HUES48 (cell line): ENCODE data around the gene HDAC4.

Experiments used
- H3K27ac ChIP-seq: one replicate; pipeline ENCODE4 v1.7.0; 2013; ENCODE audit warnings: low read depth, low read length, inconsistent platforms
- H3K27me3 ChIP-seq: 2 replicates; pipeline ENCODE4 v1.6.1; 2013; ENCODE audit warnings: mild to moderate bottlenecking, low read length; ENCODE audit not compliant: control insufficient read depth, insufficient read depth
- H3K36me3 ChIP-seq: 2 replicates; pipeline ENCODE4 v1.6.1; 2013; ENCODE audit warnings: low read length; ENCODE audit not compliant: control insufficient read depth, insufficient read depth
- H3K4me1 ChIP-seq: 2 replicates; pipeline ENCODE4 v1.6.1; 2013; ENCODE audit warnings: mild to moderate bottlenecking, low read length; ENCODE audit not compliant: control insufficient read depth, insufficient read depth
- H3K4me3 ChIP-seq: 2 replicates; pipeline ENCODE4 v1.5.1; 2013; ENCODE audit warnings: mild to moderate bottlenecking, low read depth, low read length
- H3K9ac ChIP-seq: 2 replicates; pipeline ENCODE4 v1.6.1; 2013; ENCODE audit warnings: mild to moderate bottlenecking, low read depth, low read length, moderate library complexity
- H3K9me3 ChIP-seq: 2 replicates; pipeline ENCODE4 v1.6.1; 2013; ENCODE audit warnings: low read length; ENCODE audit not compliant: control insufficient read depth, insufficient read depth

The HDAC4 gene

DNA sequence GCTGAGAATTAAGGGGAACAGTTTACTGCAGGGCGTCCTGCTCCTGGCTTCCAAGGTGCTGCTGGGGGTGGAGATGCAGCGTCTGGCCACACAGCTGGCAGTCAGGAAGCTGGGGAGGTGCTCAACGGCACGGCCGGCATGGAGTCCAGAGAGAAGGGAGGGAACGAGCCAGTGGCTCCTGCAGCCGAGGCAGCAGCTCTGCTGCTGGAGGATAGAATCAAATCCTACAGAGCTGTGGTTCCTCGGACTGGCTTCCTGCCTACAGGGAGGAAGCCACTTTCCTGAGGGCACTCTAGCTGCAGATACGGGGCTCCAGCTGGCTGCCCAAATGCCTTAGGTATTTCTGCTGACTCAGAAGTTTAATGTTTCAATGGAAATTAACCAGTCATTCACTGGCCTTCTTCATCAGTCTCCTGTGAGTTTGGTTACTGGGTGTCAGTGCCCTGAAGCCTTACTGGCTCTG, 286.7 kb downstream of the HDAC4 start:
- Histone ChIP-seq H3K4me1 (no peaks in the 10 kb centered on the region), H3K27ac (no peak overlapping the region)

DNA sequence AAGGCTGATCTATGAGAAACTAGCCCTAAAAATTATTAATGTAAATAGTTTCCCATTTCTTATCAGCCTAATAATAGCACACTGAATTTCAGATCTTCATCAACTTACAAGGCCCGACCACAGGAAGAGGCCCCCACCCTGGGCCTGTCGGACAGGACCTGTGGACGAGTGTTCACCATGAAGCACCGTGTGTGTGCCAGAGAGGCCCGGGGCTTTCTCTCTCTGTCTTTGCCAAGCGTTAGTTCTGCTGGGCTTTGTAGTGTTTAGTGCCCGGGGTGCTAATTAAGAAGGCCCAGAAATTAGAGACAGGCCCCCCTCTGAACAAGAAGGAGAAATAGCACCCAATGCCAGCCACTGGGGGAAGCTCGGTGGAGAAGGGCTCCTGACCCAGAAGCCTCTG, 287.2 kb downstream of the HDAC4 start:
- no peak overlapping the region for H3K9ac ChIP-seq
- H3K27ac ChIP-seq, result no peak overlapping the region
- H3K27me3 ChIP-seq, result no peaks in the 10 kb centered on the region
- H3K4me1 ChIP-seq, result no peaks in the 10 kb centered on the region
- no peak overlapping the region for H3K4me3 ChIP-seq
- no peaks in the 10 kb centered on the region for H3K9me3 ChIP-seq
- peaks cover 31% of the 10 kb centered on the region for H3K36me3 ChIP-seq

More for the DNA sequence above, 286.7 kb downstream of the HDAC4 start:
- no peak overlapping the region for H3K9ac ChIP-seq
- peaks cover 30% of the 10 kb centered on the region for H3K36me3 ChIP-seq
- H3K27me3 ChIP-seq, result no peaks in the 10 kb centered on the region
- H3K4me3 ChIP-seq, result no peak overlapping the region
- H3K9me3 ChIP-seq, result no peaks in the 10 kb centered on the region

DNA sequence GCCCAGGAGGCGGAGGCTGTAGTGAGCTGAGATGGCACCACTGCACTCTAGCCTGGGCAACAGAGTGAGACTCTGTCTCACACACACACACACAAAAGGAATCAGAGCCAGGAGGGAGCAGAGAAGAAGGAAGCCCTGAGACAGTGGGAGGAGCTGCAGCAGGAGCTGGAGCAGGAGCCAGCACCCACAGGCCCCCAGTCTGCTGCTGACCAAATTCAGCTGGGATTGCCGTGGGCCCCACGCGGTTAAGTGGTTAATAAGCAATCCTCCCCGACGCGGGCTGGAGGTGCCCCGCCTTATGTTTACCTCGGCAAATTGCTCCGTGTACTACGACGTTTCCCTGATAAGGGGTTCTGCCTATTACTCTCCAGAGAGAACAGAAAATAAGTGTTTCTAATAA, 287.6 kb downstream of the HDAC4 start:
- peaks cover 31% of the 10 kb centered on the region for H3K36me3 ChIP-seq
- no peaks in the 10 kb centered on the region for H3K4me1 ChIP-seq
- no peak overlapping the region for H3K4me3 ChIP-seq
- H3K27ac ChIP-seq, result no peak overlapping the region
- no peaks in the 10 kb centered on the region for H3K9me3 ChIP-seq
- no peak overlapping the region for H3K9ac ChIP-seq
- H3K27me3 ChIP-seq, result no peaks in the 10 kb centered on the region

DNA sequence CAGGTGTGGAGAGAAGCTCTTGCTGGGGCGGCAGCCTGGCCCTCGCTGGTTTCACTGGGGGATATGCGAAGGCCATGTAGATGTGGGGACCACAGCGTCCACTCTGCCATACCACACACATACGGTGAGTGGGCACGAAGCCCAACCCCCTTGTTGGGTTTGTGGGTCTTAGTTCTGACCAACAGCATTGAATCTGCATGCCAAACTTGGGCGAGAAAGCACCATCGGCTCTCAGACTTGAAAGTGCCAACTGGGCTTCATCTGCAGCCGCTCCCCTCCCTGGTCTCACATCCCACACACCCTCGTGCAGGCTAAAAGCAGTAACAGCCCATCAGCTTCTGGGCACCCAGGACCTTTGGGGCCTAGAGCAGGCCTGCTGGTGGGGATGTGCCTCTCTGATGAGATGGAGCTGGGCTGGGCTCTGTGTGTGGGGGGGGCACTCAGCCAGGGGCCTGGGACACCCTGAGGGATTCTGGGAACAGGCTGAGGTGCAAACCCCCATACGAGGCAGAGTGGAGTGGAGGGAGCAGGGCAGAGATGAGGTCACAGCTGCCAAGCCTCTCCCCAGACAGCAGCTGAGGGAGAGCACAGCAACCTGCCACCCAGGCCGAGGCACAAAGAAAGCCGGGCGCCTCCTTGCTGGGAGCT, 288.6 kb downstream of the HDAC4 start:
- H3K27me3 ChIP-seq, result no peaks in the 10 kb centered on the region
- no peaks in the 10 kb centered on the region for H3K9me3 ChIP-seq
- H3K9ac ChIP-seq, result no peak overlapping the region
- no peak overlapping the region for H3K27ac ChIP-seq
- no peaks in the 10 kb centered on the region for H3K4me1 ChIP-seq
- peaks cover 31% of the 10 kb centered on the region for H3K36me3 ChIP-seq
- no peak overlapping the region for H3K4me3 ChIP-seq

DNA sequence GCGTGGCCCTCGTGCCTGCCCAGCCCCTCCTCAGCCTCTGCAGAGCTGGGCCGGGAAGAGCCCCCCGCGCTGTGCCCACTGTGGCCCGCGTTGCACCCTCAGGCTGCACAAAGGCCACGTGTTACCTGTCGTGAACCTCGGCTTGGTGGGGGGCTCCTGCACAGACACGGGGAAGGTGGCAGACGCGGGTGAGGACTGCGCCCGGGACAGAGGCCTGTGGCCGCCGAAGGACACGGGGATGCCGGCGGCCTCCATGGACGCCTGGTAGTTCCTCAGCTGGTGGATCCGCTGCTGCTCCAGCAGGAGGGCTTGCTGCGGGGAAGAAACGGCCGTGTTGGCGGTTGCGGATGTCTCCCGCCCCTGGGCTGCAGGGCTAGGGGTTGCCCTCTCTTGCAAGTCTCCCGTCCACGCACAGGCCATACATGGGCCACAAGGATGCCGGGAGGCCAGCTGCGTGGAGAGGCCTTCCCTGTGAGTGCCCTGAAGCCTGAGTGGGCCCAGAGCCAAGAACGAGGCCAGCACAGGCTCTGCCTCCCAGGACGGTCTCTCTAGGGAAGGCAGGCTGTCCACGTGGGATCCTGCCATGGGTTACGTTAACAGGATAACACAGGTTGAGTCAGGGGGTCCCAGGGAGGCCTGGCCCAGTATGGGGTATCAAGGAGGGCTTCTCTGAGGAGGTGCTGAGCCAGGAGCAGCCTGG, 289.3 kb downstream of the HDAC4 start:
- no peaks in the 10 kb centered on the region for H3K9me3 ChIP-seq
- H3K27me3 ChIP-seq, result no peaks in the 10 kb centered on the region
- no peak overlapping the region for H3K4me3 ChIP-seq
- H3K9ac ChIP-seq, result no peak overlapping the region
- H3K4me1 ChIP-seq, result no peaks in the 10 kb centered on the region
- H3K36me3 ChIP-seq, result peaks cover 29% of the 10 kb centered on the region
- no peak overlapping the region for H3K27ac ChIP-seq

DNA sequence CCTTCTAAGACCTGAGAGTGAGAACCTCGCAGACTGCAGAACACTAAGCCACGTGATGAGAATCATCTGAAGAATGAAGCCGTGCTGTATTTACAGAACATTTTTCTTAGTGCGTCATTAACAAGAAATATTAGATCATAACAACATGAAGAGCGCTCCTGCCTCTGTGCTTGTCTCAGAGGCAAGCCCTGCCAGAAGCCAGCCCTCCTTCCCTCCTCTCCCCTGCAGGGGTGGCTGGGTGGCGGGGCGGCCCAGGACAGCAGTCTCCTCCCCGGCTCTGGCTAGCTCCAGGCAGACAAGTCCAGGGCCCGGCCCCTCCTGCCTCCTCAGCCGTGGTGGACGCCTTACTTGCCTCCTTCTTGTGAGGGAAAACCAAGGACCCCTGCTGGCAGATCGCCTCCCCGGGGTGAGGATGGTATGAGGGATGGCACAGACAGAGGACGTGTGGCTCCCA, 290.2 kb downstream of the HDAC4 start:
- H3K9ac ChIP-seq, result no peak overlapping the region
- peaks cover 31% of the 10 kb centered on the region for H3K36me3 ChIP-seq
- H3K27ac ChIP-seq, result no peak overlapping the region
- no peaks in the 10 kb centered on the region for H3K27me3 ChIP-seq
- H3K4me3 ChIP-seq, result no peak overlapping the region
- no peaks in the 10 kb centered on the region for H3K4me1 ChIP-seq
- no peaks in the 10 kb centered on the region for H3K9me3 ChIP-seq

DNA sequence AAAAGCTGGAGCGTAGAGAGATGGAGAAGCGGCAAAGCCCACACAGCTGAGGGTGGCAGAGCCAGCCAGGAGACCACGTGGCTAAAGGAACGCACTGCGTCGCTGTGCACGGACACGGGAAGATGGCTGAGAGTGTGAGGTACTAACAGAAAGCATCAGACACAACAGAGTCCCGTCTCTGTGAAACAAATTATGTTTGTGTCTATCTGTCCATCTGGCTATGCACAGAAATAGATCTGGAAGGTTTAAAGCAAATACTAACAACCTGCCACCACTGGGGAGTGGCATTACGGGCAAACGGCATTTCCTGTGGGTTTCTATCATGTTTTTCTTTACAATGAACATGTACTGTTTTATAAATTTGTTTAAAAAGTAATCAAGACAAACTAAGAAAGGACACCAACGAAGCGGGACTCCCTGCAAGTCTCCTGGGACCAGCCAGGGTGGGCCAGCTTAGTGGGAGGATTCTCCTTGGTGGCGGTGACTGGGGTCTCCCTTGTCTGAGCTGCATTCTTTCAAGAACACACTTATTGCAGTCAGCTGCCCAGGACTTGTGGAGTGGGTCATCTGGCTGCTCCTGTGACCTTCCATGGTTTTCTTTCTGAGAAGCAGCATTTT, 290.8 kb downstream of the HDAC4 start:
- no peak overlapping the region for H3K9ac ChIP-seq
- peaks cover 32% of the 10 kb centered on the region for H3K36me3 ChIP-seq
- no peaks in the 10 kb centered on the region for H3K27me3 ChIP-seq
- no peak overlapping the region for H3K27ac ChIP-seq
- H3K4me3 ChIP-seq, result no peak overlapping the region
- no peaks in the 10 kb centered on the region for H3K9me3 ChIP-seq
- no peaks in the 10 kb centered on the region for H3K4me1 ChIP-seq

DNA sequence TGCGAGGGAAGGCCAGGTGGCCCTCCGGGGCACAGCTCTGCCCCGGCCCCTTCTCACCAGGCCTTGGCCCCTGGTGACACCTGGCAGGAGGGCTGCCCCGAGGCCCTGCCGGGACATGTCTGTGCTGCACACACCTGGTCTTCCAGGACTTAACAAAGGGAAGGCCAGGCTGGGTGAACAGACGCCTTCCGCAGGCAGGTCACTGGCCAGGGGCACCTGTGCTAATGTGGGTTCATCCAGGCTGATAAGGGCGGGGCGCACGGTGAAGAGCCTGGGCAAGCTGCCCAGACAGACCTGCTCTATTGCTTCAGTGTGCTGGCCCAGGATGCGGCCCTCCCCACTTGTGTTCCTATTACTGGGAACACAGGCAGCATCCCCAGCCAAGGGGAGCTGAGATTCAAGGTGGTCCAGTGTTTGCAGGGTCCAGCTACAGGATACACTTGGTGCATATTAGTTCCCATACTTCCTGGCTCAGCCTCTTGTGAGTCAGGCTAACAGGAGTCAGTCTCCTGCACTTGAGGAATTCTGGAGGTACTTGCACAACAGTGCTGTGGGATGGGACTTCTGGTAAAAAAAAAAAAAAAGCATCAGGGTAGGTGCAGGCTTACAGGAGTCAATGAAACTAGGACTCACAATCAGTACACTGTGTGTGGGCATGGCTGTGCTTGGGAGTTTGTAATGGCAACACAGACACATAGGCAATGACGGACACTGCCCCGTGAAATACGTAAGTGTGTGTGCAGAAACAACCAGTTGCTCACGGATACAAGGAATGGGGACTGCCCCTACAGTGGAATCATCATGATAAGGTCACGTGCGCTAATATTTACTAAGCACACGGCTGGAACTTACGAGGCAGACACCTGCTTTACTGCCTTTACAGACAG, 291.5 kb downstream of the HDAC4 start:
- Histone ChIP-seq H3K27ac (no peak overlapping the region), H3K36me3 (peaks cover 36% of the 10 kb centered on the region), H3K4me3 (no peak overlapping the region), H3K27me3 (no peaks in the 10 kb centered on the region), H3K4me1 (no peaks in the 10 kb centered on the region), H3K9ac (no peak overlapping the region), H3K9me3 (no peaks in the 10 kb centered on the region)

DNA sequence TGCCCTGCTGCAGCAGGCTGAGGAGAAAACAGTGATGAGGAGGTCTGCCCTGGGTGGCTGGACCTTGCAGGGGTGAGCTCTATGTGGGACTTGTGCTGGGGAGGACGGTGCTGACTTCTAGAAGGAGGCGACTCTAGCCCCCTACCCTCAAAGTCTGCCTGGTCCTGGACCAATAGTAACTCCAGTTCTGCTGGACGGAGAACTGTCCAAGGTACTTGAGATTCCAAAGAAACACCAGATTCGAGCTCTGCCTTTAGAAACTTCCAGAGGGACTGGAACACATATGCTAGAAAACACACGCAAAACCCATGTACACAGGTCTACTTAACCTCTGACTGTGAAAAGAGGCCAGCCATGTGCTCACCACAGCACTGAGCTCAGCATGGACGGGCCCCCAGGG, 292.4 kb downstream of the HDAC4 start:
- Histone ChIP-seq H3K4me1 (no peaks in the 10 kb centered on the region), H3K27me3 (no peaks in the 10 kb centered on the region), H3K27ac (no peak overlapping the region), H3K9me3 (no peaks in the 10 kb centered on the region), H3K9ac (no peak overlapping the region), H3K4me3 (no peak overlapping the region), H3K36me3 (peaks cover 32% of the 10 kb centered on the region)

DNA sequence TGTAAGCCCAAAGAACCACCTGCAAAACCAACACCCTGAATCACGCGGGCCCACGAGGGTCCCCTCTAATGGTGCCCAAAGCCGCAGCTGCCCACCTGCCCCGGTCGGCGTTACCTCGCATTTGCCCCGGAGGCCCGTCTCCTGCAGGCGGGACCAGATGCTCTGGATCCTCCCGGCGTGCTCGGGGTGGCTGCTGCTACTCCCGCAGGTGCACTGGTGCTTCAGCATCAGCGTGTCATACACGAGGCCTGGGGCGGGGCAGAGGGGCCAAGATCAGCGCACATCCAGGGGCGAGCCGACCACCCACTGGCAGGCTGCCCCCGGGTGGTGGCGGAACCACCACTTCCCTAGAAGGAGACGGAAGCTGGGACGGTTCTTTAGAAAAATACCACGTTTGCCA, 292.9 kb downstream of the HDAC4 start:
- H3K9me3 ChIP-seq, result no peaks in the 10 kb centered on the region
- no peaks in the 10 kb centered on the region for H3K27me3 ChIP-seq
- H3K4me1 ChIP-seq, result no peaks in the 10 kb centered on the region
- peaks cover 33% of the 10 kb centered on the region for H3K36me3 ChIP-seq
- H3K4me3 ChIP-seq, result no peak overlapping the region
- H3K9ac ChIP-seq, result no peak overlapping the region
- no peak overlapping the region for H3K27ac ChIP-seq
